ENCODE results near the gene MAS1L.
"Not testable (repeated sequence)": the region's sequence is repeated elsewhere in the genome, so short reads cannot be mapped to it uniquely, and the experiment has no call there.

MAS1L gene

DNA sequence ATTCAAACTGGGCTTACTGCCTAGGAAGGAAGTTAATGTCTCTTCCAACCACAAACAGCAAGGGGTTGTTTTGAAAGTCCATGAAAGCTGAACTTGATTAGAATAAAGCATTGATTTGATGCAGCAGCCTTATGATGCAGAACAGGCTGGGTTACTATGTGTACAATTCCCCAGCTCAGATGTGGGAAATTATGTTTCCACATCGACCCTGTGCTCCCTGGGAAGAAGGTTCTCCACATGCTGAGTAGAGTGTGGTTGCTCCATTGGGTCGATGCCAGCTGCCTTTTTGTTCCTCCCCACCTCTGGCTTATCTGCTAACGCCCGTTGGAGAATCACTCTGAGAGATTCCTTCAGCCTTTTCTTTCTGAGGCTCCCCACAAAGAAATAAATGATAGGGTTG lies 1.2 kb downstream of the MAS1L start:
- in situ Hi-C loops (cut with MboI; ENCODE audit: low sequenced_read_pairs) = no loop called here

DNA sequence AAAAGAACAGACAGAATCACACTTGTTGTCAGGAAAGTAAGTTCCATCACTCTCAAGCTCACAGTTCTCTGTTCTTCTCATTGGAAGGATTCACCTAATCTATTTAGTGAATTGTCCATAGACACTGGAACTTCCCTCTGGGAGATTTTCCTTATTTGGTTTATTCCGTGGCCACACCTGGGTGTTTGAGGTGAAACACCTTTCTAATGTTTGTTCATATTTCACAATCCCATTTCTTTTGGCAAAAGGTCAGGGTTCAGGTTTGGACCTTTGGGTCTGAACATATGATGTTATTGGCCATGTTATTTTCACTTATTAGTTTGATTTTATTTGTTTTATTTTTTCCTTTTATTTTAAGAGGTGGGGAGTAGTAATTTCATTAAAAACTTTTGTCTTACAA lies 4.0 kb downstream of the MAS1L start:
- in situ Hi-C loops (cut with MboI; ENCODE audit: low sequenced_read_pairs) = no loop called here

DNA sequence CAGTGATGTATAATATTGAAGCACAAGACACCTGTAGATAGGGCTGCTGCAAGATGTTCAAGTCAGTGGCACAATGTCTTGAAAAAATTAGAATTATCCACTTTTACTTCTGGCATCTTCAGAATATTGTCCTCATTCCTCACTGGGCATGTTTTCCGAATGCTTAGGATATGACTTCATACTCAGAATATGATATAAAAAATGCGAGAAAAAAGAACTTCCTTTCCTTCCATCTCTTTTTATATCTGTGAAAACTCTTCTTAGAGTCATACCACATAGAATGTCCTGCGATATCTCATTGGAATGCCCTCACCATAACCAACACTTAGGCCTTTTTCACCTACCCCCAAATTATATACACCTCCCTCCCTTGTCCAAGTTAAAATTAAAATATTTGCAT lies 4.6 kb downstream of the MAS1L start:
- in situ Hi-C loops (cut with MboI; ENCODE audit: low sequenced_read_pairs) = no loop called here

DNA sequence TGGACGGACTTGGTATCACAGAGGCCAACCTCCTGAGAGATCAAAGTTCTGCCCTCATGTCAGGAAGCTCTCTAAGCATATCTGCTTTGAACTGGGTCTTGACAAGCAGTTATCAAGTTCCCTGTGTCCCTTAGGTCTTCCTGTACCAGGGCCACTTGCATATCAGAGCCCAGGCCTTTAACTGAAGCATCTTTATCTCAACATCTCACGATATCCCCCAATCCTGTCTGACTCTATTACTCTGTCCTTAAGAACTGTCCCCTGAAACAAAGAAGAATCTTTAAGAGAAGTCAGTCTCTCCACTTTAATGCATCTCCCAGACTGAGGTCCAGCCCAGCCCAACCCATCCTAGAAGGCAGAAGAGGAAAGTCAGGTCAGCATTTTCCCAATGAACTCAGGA lies 8.2 kb downstream of the MAS1L start:
- in situ Hi-C loops (cut with MboI; ENCODE audit: low sequenced_read_pairs) = no loop called here

DNA sequence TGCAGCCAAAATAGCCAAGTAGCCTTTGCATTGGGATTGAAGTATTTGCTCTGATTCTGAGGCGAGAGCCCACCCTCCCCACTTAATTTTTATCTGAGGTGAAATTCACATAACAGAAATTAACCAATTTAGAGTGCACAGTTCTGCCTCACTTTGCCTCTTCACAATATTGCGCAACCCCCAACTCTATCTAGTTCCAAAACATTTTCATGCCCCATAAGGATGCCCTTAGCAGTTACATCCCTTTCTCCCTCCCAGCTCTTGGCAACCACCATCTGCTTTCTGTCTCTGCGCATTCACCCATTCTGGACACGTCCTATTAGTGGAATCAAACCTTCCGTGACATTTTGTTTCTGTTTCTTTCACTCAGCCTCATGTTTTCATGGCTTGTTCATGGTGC lies 9.0 kb downstream of the MAS1L start:
- in situ Hi-C loops (cut with MboI; ENCODE audit: low sequenced_read_pairs) = no loop called here

DNA sequence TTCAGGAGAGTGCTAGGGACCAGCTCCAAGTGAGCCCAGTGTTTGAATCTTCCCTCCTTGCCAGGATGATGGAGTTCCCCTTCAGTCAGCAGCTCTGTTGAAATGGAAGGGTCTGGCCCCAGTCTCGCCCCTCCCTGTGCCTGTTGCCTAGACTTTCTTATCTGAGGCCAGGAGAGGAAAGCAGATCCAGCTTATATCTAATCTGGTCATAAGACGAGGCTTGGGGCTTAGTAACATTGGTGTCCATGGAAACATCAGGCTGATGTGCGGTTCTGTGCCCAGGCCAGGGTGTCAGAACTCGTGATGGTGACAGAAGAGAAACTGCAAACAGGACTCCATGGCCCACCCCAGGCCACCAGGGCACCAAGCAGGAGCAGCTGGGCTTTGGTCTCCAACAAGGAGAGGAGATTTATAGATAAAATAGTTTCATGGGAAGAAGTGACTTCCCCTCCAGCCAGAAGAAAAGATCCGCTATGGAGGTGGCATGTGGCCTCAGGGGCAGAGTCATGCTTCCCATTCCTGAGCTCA lies 9.8 kb downstream of the MAS1L start:
- in situ Hi-C loops (cut with MboI; ENCODE audit: low sequenced_read_pairs) = no loop called here

DNA sequence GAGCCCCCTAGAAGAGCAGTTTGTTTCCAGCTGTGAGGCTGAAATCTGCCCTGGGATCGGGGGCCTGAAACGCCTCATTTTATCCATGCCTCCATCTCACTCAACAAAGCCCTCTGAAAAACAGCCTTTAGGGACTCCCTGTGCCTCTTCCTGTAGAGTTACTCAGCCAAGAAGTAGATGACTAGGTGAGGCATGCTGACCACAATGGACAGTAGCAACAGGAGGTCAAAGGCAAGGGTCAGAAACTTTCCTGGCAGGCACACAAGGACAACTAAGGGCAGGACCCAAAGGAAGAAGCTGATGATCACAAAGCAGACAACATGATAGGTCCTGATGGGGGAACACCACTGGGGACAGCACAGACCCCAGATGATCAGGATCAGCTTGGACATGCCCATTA lies 12.8 kb downstream of the MAS1L start:
- in situ Hi-C loops (cut with MboI; ENCODE audit: low sequenced_read_pairs) = no loop called here

DNA sequence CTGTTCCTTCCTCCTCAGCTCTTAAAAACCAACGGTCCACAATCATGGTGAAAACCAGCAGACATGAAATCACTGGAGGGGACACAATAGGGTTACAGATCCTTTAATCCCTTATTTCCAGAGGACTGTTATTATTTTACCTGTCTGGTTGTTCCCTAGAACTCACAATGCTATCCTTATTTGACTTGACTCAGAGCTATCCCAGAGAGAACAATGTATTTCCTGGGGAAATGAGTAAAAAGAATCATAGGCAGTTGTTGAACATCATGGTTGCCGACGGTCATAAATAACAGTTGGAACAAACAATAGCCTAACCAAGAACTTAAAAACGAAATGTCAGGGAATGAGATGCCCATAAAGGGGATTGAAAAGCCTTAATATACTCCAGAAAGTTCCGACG lies 21.5 kb downstream of the MAS1L start:
- in situ Hi-C loops (cut with MboI; ENCODE audit: low sequenced_read_pairs) = no loop called here

DNA sequence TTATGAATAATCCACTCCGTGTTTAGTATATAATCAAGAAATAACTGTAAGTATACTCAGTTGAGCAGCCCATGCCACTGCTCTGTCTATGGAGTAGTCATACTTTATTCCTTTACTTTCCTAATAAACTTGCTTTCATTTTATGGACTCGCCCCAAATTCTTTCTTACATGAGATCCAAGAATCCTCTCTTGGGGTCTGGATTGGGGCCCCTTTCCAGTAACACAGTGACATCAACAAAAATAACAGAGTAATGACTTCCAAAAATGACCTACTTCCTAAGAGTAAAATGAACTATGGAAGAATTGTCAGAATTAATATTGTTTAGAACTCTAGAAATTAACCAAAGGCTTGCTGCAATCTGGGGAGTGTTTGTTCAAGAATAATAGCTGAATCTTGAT lies 22.0 kb downstream of the MAS1L start:
- in situ Hi-C loops (cut with MboI; ENCODE audit: low sequenced_read_pairs) = no loop called here

DNA sequence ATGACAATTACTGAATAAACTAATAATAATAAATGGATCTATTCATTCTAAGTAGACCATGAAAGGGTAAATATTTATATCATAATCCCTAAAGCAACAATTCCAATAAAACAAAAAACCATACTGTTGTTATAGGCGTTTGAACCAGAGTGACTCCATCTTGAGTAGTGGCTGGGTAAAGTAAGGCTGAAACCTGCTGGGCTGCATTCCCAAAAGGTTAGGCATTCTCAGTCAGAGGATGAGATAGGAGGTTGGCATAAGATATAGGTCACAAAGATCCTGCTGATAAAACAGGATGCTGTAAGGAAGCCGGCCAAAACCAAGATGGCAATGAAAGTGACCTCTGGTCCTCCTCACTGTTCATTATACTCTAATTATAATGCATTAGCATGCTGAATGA lies 22.5 kb downstream of the MAS1L start:
- in situ Hi-C loops (cut with MboI; ENCODE audit: low sequenced_read_pairs) = no loop called here

DNA sequence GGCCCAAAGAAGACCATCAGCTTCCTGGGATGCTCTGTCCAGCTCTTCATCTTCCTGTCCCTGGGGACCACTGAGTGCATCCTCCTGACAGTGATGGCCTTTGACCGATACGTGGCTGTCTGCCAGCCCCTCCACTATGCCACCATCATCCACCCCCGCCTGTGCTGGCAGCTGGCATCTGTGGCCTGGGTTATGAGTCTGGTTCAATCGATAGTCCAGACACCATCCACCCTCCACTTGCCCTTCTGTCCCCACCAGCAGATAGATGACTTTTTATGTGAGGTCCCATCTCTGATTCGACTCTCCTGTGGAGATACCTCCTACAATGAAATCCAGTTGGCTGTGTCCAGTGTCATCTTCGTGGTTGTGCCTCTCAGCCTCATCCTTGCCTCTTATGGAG lies 25.7 kb downstream of the MAS1L start:
- in situ Hi-C loops (cut with MboI; ENCODE audit: low sequenced_read_pairs) = no loop called here

DNA sequence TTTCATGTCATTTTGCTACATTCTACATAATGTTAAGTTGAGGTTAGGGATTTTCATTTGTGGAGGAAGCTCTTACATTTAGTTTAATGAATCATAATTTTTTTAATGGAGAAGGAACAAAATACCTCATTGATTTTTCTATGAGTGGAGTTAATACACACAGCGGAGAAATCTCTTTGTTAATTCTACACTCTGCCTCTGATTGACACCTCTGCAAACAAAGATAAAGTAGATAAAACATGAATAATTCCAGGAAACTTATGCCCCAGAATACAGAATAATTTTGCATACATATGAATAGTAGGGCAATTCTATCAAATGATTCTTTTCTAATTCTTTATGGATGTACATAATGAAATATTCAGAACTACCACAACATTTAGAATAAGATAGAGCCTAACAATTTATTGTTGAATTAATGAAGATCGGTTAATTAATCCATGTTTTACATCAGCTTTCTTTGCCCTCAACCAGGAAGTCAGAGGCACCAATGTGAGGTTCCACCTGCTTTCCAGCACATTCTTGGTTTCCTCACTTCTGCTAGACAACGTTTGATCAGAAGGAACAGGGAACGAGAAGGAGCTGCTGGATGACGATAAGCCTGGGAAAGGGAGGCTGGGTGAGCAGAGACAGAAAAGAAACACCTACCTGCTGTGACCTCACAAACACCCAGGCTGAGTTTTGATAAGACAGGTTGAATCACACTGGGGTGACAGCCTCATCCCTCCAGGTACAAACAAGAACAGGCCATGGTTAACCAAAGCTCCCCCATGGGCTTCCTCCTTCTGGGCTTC lies 26.5 kb downstream of the MAS1L start:
- in situ Hi-C loops (cut with MboI; ENCODE audit: low sequenced_read_pairs) = no loop called here

DNA sequence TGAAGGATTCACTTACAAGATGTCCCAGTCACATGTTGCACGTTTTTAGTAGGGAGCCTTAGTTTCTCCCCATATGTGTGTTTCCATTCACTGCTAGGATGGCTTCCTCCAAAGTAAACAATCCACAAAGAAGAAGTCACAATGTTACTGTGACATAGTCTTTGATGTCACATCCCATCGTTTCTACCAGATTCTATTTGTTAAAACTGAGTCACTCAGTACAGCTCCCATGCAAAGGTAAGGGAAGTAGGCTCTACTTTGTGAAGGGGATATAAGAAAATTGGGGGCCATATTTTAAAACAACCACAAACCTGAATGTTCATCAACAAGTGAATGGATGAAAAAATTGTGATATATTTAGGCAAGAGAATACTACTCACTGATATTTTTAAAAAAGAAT lies 30.8 kb downstream of the MAS1L start, which contains the start of the genes OR11A1 and OR2H1:
Gene OR11A1, minus strand, starts transcription at position 101 of the 400 bp plus-strand sequence. CDS start 29,430 bp downstream, outside the sequence.
Gene OR2H1, plus strand, starts transcription at position 185 of the 400 bp plus-strand sequence. CDS start 4,615 bp downstream, outside the sequence.
- in situ Hi-C loops (cut with MboI; ENCODE audit: low sequenced_read_pairs) = no loop called here

DNA sequence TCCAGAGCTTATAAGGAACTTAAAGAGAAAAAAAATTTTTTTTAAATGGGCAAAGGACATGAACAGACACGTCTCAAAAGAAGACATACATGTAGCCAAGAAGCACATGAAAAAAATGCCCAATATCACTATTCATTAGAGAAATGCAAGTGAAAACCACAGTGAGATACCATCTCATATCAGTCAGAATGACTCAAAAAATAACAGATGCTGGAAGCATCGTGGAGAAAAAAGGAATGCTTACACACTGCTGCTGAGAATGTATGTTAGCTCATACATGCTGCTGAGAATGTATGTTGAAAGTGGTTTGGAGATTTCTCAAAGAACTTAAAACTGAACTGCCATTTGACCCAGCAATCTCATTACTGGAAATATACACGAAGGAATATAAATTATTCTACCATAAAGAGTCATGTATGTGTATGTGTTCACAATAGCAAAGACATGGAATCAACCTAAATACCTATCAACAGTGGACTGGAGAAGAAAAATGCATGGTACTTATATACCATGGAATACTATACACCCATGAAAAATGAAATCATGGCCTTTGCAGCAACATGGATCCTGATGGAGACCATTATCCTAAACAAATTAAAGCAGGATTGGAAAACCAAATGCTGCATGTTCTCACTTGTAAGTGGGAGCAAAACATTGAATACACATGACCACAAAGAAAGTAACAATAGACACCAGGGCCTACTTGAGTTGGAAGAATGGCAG lies 36.1 kb downstream of the MAS1L start:
- in situ Hi-C loops (cut with MboI; ENCODE audit: low sequenced_read_pairs) = no loop called here

DNA sequence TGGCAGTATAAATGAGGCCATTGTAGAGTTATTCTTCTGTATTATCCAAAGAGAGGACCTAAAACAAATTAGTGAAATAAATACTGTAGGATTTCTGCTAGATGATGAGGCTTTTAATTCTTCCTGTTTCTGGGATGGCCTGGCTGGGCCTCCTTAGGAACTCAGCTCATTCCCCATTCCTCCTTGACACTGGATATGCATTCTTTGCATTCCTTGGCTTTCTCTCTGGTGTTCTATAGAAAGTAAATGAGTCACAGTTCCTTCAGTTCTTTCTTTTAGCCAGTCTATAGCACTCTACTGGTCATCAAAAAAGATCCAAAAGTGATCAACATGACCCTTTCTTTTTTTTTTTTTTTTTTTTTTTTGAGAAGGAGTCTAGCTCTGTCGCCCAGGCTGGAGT lies 40.1 kb downstream of the MAS1L start:
- in situ Hi-C loops (cut with MboI; ENCODE audit: low sequenced_read_pairs) = no loop called here

DNA sequence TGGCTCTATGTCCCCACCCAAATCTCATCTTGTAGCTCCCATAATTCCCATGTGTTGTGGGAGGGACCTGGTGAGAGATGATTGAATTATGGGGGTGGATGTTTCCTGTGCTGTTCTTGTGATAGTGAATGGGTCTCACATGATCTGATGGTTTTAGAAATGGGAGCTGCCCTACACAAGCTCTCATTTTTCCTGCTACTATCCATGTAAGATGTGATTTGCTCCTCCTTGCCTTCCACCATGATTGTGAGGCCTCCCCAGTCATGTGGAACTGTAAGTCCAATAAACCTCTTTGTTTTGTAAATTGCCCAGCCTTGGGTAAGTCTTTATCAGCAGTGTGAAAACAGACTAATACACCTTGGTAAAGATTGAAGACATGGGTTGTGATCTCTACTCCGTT lies 43.7 kb downstream of the MAS1L start:
- in situ Hi-C loops (cut with MboI; ENCODE audit: low sequenced_read_pairs) = not testable (repeated sequence)

DNA sequence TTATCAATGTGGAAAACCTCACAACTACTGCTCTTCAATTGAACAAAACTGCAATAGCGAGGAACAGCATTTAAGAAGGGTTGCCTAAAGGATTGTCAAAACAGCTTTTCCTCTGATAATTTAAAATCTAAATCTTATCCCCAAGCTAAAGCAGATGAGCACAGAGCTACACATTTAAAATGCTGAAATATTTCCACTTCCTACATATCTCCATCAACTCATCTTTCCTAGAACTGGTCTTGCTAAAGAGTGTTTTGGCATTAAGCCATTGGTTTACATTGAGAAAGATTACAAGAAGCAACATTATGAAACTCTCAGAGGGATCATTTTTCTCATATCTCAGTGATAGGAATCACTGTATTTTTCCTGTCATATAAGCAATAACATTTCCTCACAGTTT lies 45.0 kb downstream of the MAS1L start:
- in situ Hi-C loops (cut with MboI; ENCODE audit: low sequenced_read_pairs) = no loop called here

DNA sequence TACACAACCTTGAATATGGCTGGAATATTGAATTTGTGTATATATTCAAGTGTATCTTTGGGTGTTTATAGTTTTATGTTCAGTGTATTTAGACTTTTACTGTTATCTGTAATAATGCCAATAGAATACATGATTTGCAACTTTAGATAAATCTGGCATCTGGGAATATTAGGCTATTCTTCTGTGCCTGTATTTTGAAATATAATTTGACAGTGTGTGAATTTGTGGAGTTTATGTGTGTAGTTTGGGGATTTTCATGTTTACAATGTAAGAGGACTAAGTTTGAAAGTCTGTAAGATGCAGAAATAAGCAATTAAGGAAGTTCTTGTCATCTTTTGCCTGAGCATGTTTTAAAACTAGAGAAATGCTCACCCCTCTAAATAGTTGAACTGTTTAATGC lies 48.8 kb downstream of the MAS1L start, which contains the start of gene OR10C1:
Gene OR10C1, plus strand, starts transcription at position 301 of the 400 bp plus-strand sequence. CDS start 710 bp downstream, outside the sequence.
- in situ Hi-C loops (cut with MboI; ENCODE audit: low sequenced_read_pairs) = no loop called here

DNA sequence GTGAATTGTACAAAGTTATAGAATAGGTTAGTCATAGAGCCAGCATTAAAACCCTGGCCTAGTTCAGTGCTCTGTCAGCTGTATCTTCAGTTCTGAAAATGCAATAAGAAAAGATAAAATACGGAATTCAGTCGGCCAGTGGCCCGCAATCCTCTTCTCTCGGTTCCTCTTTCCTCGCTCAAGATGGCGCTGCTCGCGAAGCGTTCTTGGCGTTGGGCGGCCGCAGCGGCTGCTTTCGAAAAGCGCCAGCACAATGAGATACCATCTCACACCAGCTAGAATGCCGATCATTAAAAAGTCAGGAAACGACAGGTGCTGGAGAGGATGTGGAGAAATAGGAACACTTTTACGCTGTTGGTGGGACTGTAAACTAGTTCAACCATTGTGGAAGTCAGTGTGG lies 51.0 kb downstream of the MAS1L start:
- in situ Hi-C loops (cut with MboI; ENCODE audit: low sequenced_read_pairs) = not testable (repeated sequence)

Measured in hTERT RPE-1 (cell line).